GM12874 (cell line): ENCODE measurements around the gene RPS2.

Experiments
- CTCF ChIP-seq: IDR thresholded peaks from 2 replicates; pipeline ENCODE4 v1.5.1; 2011; ENCODE audit warnings: low read depth, mild to moderate bottlenecking, control low read depth, low read length, moderate library complexity; ENCODE audit not compliant: insufficient read depth

Gene RPS2

GRCh38 chr16:1983544-1984346 is 19.1 kb upstream of the RPS2 start, which contains the start of gene GFER:
TSS of gene GFER (plus strand) at chr16:1984193. CDS start at chr16:1984219, 26 bp downstream.
- TF ChIP-seq CTCF = peak; percentile 56

GRCh38 chr16:1982991-1983543 is 18.4 kb upstream of the RPS2 start:
- no peak for TF ChIP-seq CTCF

GRCh38 chr16:1982013-1982433 is 17.4 kb upstream of the RPS2 start:
- no peak for TF ChIP-seq CTCF

GRCh38 chr16:1981398-1981836 is 16.8 kb upstream of the RPS2 start, which contains the start of gene NOXO1:
TSS of gene NOXO1 (minus strand) at chr16:1981469. CDS start at chr16:1981179, 290 bp downstream.
- TF ChIP-seq CTCF = no peak

GRCh38 chr16:1980770-1981087 is 16.1 kb upstream of the RPS2 start:
- no peak for TF ChIP-seq CTCF

- TF ChIP-seq CTCF = no peak
Observed at GRCh38 chr16:1980030-1980769, 15.6 kb upstream of the RPS2 start.
